ENCODE measurements around the gene ZNF444. TPM values are rescaled to one million over a fixed set of nuclear protein-coding genes. Genes with fewer than 3 reads are reported as not detected.

The ZNF444 gene
- total RNA-seq, 4 donors from 2014 or later = 32.0 to 78.2 (median 52.1) TPM

DNA sequence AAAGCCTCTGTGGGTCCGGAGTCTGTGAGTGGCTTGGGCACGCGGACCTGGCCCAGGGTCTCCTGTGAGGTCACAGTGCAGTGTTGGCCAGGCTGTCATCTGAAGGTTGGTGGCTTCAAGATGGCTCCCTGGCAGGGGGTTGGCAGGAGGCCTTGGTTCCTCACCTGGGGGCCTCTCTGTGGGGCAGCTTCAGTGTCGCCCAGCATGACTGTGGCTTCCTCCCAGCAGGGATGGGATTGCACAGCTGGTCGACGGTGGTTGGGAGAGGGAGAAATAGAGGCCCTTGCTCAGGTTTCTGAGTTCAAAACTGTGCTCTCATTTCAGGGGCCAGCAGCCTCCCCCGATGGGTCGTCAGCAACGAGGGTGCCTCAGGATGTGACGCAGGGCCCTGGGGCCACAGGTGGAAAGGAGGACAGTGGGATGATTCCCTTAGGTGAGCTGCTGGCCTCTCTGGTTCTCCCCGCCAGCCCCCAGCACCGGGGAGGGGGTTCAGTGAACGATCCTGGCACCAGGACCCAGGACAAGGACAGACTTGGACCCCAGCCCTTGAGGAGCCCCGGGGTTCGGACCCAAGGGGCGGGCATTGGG lies 17.2 kb downstream of the ZNF444 start:
- DNase-seq (ENCODE audit: extremely low spot score) = no peak
- WGBS = 87% methylated on average over 13 of the region's 16 CpGs
- intact Hi-C loops (cut with DNase I) = no loop called here
- no peak overlapping the region for H3K27ac ChIP-seq (replicated peaks in 1 of 4)
- TF ChIP-seq, protein P1, sequence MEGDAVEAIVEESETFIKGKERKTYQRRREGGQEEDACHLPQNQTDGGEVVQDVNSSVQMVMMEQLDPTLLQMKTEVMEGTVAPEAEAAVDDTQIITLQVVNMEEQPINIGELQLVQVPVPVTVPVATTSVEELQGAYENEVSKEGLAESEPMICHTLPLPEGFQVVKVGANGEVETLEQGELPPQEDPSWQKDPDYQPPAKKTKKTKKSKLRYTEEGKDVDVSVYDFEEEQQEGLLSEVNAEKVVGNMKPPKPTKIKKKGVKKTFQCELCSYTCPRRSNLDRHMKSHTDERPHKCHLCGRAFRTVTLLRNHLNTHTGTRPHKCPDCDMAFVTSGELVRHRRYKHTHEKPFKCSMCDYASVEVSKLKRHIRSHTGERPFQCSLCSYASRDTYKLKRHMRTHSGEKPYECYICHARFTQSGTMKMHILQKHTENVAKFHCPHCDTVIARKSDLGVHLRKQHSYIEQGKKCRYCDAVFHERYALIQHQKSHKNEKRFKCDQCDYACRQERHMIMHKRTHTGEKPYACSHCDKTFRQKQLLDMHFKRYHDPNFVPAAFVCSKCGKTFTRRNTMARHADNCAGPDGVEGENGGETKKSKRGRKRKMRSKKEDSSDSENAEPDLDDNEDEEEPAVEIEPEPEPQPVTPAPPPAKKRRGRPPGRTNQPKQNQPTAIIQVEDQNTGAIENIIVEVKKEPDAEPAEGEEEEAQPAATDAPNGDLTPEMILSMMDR (IDR thresholded peaks at IDR 0.05) = no peak
- H3K36me3 ChIP-seq = peaks cover 15 to 77% (median 58%) of the 10 kb centered on the region in 4 donors
- no peak overlapping the region for H3K4me3 ChIP-seq
- H3K27me3 ChIP-seq = no peaks in the 10 kb centered on the region
- peaks cover 0 to 13% (median 7%) of the 10 kb centered on the region in 4 donors for H3K4me1 ChIP-seq
- H3K9me3 ChIP-seq = no peaks in the 10 kb centered on the region

DNA sequence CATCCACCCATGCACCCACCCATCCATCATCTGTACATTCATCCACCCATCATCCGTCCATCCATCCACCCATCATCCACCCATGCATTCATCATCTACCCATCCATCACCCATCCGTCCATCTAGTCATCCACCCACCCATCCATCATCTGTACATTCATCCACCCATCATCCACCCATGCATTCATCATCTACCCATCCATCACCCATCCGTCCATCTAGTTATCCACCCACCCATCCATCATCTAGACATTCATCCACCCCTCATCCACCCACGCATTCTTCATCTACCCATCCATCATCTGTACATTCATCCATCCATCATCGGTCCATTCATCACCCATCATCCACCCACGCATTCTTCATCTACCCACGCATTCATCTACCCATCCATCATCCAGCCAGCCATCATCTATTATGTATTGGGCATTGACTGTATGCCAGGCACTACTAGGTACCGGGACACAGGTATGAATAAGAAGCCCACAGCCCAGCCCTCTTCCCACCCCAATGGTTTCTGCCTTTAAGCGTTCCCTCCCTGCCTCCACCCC lies 18.0 kb downstream of the ZNF444 start:
- no peaks in the 10 kb centered on the region for H3K9me3 ChIP-seq
- 96% methylated on average over 9 of the region's 9 CpGs for WGBS
- no peak overlapping the region for H3K4me3 ChIP-seq
- H3K27me3 ChIP-seq = no peaks in the 10 kb centered on the region
- H3K36me3 ChIP-seq = peaks cover 15 to 75% (median 57%) of the 10 kb centered on the region in 4 donors
- intact Hi-C loops (cut with DNase I) = no loop called here
- H3K27ac ChIP-seq (replicated peaks in 1 of 4) = no peak overlapping the region
- peaks cover 0 to 13% (median 6%) of the 10 kb centered on the region in 4 donors for H3K4me1 ChIP-seq
- DNase-seq (ENCODE audit: extremely low spot score) = no peak
- TF ChIP-seq POLR2AphosphoS5 (IDR thresholded peaks at IDR 0.05) (no peak), EP300 (IDR thresholded peaks at IDR 0.05) (no peak), POLR2A (IDR thresholded peaks at IDR 0.05; ENCODE audit: low read depth) (no peak)
- TF ChIP-seq, protein P1 (IDR thresholded peaks at IDR 0.05) = no peak

DNA sequence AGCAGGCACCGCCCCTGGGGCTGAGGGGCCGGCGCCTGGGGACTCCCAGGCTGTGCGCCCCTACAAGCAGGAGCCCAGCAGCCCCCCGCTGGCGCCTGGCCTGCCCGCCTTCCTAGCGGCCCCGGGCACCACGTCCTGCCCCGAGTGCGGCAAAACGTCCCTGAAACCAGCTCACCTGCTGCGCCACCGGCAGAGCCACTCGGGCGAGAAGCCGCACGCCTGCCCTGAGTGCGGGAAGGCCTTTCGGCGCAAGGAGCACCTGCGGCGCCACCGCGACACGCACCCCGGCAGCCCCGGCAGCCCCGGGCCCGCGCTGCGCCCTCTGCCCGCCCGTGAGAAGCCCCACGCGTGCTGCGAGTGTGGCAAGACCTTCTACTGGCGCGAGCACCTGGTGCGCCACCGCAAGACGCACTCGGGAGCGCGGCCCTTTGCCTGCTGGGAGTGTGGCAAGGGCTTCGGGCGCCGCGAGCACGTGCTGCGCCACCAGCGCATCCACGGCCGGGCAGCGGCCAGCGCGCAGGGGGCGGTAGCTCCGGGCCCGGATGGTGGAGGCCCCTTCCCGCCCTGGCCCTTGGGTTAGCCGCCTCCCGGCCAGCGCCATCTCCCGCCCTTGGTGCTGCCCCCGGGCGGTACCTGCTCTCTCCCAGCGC lies 18.7 kb downstream of the ZNF444 start:
- Histone ChIP-seq H3K27ac (replicated peaks in 1 of 4) (no peak overlapping the region), H3K4me1 (peaks cover 0 to 13% (median 4%) of the 10 kb centered on the region in 4 donors), H3K9me3 (no peaks in the 10 kb centered on the region), H3K36me3 (peaks cover 15 to 68% (median 55%) of the 10 kb centered on the region in 4 donors), H3K27me3 (no peaks in the 10 kb centered on the region), H3K4me3 (no peak overlapping the region)
- DNase-seq (ENCODE audit: extremely low spot score) = no peak
- WGBS = 97% methylated on average over 35 of the region's 69 CpGs
- intact Hi-C loops (cut with DNase I) = no loop called here
- TF ChIP-seq, protein P1 (IDR thresholded peaks at IDR 0.05) = no peak

GRCh38 chr19:56161534-56161933 lies 20.4 kb downstream of the ZNF444 start:
- intact Hi-C loops (cut with DNase I) = no loop called here
- WGBS = 97% methylated on average over 6 of the region's 11 CpGs
- H3K9me3 ChIP-seq = no peaks in the 10 kb centered on the region
- peaks cover 0 to 5% (median 0%) of the 10 kb centered on the region in 4 donors for H3K4me1 ChIP-seq
- DNase-seq (ENCODE audit: extremely low spot score) = no peak
- H3K4me3 ChIP-seq = no peak overlapping the region
- H3K27ac ChIP-seq (replicated peaks in 1 of 4) = no peak overlapping the region
- TF ChIP-seq POLR2A (IDR thresholded peaks at IDR 0.05; ENCODE audit: low read depth) (no peak), EP300 (IDR thresholded peaks at IDR 0.05) (no peak), POLR2AphosphoS5 (IDR thresholded peaks at IDR 0.05) (no peak)
- TF ChIP-seq, protein P1 (IDR thresholded peaks at IDR 0.05) = no peak
- H3K36me3 ChIP-seq = peaks cover 15 to 51% (median 42%) of the 10 kb centered on the region in 4 donors
- no peaks in the 10 kb centered on the region for H3K27me3 ChIP-seq

All from esophagus muscularis mucosa (tissue), 4 donors.